MM.1S (cell line): ENCODE data around the gene SH2D2A.

ENCODE experiments used
- CTCF ChIP-seq: fragments of 300-600 bp; sonication (generic); IDR thresholded peaks from 2 replicates; pipeline ENCODE4 v1.5.1; 2016; ENCODE audit warnings: antibody characterized with exemption, low read length, mixed read lengths
- EZH2 ChIP-seq: fragments of 300-600 bp; sonication (generic); optimal IDR thresholded peaks from 2 replicates; pipeline ENCODE3; 2017; ENCODE audit warnings: low read depth, mild to moderate bottlenecking, antibody characterized with exemption, low read length, mixed read lengths
- EZH2phosphoT487 ChIP-seq: fragments of 300-600 bp; sonication (generic); IDR thresholded peaks from 2 replicates; pipeline ENCODE4 v1.6.1; 2018; ENCODE audit warnings: antibody characterized with exemption, low read length

GRCh38 chr1:156801409-156802121, 15.1 kb downstream of the SH2D2A start:
- TF ChIP-seq EZH2 (no peak), CTCF (no peak), EZH2phosphoT487 (no peak)
